ENCODE results near the gene SNRNP40.

The SNRNP40 gene

DNA sequence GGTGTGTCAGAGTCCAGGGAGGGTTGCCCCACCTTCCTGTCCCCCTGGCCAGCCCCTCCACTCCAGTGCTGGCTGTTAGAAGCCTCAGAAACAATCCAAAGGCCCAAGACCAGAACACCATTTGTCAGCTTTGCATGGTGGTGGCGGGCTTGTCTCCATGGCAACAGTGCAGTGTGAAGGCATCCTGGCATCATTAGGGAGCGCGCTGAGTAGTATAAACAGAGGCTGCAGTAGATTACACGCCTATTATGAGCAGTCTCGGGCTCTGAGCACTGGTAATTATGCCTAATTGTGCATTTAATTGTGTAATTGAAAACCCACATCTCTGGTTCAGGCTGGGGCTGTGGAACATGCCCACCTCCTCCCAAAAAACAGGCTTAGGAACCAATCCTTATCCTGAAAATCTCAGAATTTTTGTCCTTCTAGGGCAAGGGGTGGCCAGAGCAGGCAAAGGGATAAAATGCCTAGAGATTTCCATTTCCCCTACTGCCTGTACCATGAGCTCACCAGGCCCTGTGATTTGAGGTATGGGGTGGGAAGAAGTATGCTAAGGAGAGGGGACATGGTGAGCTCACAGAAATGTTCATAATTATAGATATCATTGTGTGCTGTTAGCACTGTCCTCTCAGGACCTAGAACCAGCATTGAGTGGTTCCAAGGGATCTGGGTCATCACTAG, 68.6 kb downstream of the SNRNP40 start:
- no peak for DNase-seq

DNA sequence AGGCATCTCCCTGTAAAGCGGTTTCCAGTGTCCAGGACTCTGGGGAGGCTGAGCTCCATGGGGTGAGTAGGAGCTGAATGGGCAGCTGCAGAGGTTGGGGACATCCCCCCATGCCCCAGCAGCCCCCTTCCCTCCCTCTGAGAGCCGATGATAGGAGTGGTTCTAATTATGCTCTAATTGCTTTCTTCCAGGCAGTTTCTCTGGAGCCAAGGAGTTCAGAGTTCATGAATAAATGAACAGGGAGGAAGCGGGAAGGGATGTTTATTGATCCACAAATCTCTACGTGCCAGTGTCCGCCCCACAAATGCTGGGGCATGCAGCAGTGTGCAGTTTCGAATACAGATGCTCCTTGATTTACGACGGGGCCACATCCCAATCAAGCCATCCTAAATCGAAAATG, 72.5 kb downstream of the SNRNP40 start:
- no peak for DNase-seq

DNA sequence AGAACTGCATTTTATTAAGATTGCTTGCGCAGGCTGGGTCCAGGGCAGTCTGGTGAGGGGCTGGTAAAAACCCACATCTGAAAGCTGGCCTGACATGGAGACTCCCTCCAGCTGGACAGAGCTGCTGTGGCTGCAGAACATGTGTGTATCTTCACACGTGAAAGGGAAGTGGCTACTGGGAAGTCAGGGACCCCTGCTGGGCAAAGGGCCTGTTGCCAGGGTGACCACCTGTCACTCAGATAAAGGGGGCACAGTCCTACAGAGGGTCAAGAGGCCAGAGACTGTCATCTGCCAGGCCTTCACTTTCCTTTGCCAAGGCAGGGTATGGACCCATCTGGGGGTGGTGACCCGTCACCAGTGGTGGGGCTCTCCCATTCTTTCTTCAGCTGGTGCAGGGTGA, 74.4 kb downstream of the SNRNP40 start:
- no peak for DNase-seq

DNA sequence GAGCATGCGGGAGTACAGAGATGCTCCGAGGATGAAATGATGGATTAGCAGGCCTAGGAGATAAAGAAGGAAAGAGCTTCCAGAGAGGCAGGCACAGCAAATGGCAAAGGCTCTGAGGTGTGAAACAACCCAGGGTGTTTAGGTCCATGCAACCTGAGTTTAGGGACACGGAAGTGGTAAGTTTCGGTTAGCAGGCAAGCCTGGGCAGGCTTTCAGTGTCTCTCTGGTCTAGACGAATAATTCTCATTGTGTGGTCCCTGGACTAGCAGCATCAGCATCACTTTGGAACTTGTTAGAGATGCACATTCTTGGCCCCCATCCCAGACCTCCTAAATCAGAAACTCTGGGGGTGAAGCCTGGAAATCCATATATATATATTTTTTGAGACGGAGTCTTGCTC, 75.5 kb downstream of the SNRNP40 start:
- no peak for DNase-seq

DNA sequence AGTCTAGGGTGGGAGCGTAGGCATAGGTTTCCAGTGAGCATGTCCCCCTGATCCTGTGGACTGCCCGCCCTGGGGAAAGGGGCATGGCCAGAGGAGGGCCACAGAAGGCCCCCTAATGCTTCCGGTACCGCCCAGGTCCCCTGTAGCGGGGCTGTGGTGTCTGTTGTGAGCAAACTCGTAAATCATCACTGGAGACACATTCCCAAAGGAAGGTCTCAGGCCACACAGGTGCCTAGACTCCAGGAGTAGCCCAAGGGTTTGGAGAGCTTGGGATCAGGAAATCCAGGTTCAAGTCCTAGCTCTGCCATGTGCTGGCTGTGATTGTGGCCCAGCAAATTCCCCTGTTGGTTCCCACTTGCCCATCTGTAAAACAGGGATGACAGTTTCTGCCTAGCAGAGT, 77.1 kb downstream of the SNRNP40 start:
- no peak for DNase-seq

DNA sequence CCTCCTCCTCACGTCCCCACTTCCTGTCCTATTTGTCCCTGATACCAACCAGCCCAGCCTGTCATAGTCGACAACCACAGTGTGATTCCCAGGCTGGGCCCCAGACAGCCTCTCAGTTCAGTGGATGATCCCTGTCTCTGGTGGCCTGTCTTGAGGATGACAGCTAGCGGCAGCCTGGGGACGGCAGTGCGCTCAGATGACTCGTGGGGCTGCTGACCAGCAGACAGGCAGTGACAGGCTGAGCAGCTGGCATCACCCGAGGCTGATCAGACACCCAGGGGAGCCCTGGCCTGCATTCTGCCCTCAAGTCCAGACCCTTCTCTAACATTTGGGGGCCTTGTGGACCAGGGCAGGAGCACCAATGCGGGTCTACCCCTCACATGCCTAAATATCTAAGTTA, 77.9 kb downstream of the SNRNP40 start:
- DNase-seq, result no peak

DNA sequence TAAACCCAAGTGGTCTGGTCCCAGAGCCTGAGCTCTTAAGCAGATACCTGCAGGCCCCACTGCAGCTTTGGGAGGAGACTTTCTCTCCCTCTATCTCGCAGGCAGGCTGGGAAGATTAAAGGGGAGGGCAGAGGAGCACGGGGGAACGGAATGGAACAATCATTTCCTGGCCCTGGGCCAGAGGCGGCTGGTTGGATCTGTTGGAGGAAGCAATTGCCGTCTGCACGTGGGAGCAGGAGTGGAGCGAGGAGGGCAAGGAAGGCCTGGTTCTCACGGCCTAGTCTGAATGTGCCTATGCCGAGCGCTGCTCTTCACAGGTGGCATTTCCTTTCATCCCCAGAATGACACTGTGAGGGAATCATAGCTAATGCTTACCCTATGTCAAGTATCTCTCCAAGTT, 80.6 kb downstream of the SNRNP40 start:
- DNase-seq, result no peak

DNA sequence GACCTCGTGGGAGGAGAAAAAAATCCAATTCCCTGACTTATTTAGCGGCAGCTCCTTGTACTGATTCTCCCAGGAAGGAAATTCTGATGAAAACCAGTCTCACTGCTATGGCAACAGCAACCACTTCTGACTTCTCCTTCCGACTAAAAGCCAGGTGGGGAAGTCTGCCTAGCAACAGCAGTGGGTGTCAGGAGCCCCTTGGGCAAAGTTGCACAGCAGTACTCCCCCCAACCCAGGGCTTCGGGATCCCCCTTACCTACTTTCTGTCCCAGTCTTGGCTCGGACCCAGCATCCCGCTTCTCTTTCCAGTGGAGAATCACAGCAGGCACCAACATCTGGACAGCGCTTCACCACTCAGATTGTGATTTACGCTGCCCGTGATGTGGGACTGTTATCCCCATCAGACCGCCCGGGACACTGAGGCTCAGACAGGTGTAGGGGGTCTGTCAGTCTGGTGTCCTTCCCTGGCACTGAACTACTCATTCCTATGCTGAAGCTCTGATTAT, 81.5 kb downstream of the SNRNP40 start:
- no peak for DNase-seq

DNA sequence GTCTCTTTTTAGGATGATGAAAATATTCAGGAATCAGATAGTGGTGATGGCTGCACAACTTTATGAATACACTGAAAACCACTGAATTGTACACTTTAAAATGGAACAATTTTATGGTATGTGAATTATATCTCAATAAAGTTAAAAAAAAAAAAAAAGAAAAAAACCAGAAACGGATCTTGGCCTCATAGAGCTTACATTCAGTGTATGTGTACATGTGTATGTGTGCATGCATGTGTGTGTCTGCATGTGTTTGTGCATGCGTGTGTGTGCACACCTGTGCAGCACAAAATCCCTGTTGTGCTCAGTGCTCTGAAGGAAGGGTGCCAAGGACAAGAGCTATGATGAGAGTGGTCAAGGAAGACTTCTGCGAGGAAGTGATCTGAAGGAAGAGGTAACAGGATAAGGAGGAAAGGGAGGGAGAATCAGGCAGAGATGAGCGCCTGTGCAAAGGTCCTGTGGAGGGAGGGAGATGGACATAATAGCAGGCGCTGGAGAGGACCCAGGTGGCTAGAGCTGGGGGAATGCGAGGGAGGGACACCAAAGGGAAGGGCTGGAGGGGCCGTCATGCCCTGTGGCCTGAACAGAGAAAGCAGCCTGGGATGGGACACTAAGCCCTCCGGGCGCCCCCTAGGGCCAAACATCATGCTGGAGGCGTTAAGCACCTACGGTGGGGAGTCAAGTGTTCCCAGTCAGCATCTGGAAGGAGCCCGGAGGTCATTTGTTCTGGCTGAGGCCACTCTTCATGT, 82.1 kb downstream of the SNRNP40 start:
- DNase-seq, result no peak
